Lung (tissue), 12 donors: ENCODE results near the gene NXPH1. TPM values are rescaled to one million over a fixed set of nuclear protein-coding genes. Genes with fewer than 3 reads are reported as not detected.

Experiments
- ATAC-seq: fragments of 200-7000 bp; cut with Tn5 transposase; one replicate; pipeline ENCODE4 v1.9.1; 2020; ENCODE audit warnings: moderate number of reproducible peaks; ENCODE audit not compliant: insufficient read depth, low FRiP score
- DNase-seq, 3 donors: peaks; one replicate each; pipeline ENCODE4 v3.0.0-alpha.2; 2013 to 2017
- H3K27ac ChIP-seq, 2 donors: one replicate each; pipeline ENCODE4 v1.5.1; 2013; ENCODE audit warnings: mild to moderate bottlenecking in 2 of 2, moderate library complexity in 2 of 2, control low read depth in 1 of 2, inconsistent platforms in 1 of 2, low read depth in 1 of 2, low read length in 1 of 2
- H3K27me3 ChIP-seq, 3 donors: one replicate each; pipeline ENCODE4 v1.5.1; 2013; ENCODE audit warnings: low read length in 2 of 3; ENCODE audit not compliant: control insufficient read depth in 3 of 3, insufficient read depth in 3 of 3
- H3K36me3 ChIP-seq, 4 donors: one replicate each; pipeline ENCODE4 v1.5.1; 2013; ENCODE audit warnings: low read length in 4 of 4, mild to moderate bottlenecking in 1 of 4, moderate library complexity in 1 of 4; ENCODE audit not compliant: control insufficient read depth in 4 of 4, insufficient read depth in 4 of 4
- H3K4me1 ChIP-seq, 5 donors: one replicate each; pipeline ENCODE4 v1.5.1; 2013; ENCODE audit warnings: low read length in 5 of 5, mild to moderate bottlenecking in 2 of 5, moderate library complexity in 1 of 5; ENCODE audit not compliant: control insufficient read depth in 5 of 5, insufficient read depth in 5 of 5
- H3K4me3 ChIP-seq: one replicate; pipeline ENCODE4 v1.5.1; 2013; ENCODE audit warnings: mild to moderate bottlenecking, control low read depth, moderate library complexity
- H3K9ac ChIP-seq, 2 donors: one replicate each; pipeline ENCODE4 v1.5.1; 2013; ENCODE audit warnings: low read length in 2 of 2, control low read depth in 1 of 2; ENCODE audit not compliant: insufficient read depth in 1 of 2
- H3K9me3 ChIP-seq, 4 donors: one replicate each; pipeline ENCODE4 v1.5.1; 2013; ENCODE audit warnings: low read length in 3 of 4, mild to moderate bottlenecking in 1 of 4, moderate library complexity in 1 of 4; ENCODE audit not compliant: control insufficient read depth in 4 of 4, insufficient read depth in 3 of 4
- CTCF ChIP-seq: IDR thresholded peaks from 2 replicates; pipeline ENCODE4 v1.5.1; 2012; ENCODE audit warnings: mild to moderate bottlenecking; ENCODE audit errors: control extremely low read depth, extremely low read depth
- WGBS, 2 donors: extraction: QIAGEN DNeasy Blood & Tissue Kit; methylation state at CpG; one replicate each; pipeline ENCODE4 v1.1.7; 2013; 5-methylcytosine and 5-hydroxymethylcytosine counted together
- polyA plus RNA-seq, 2 donors: library from polyadenylated mRNA; stranded (reverse); fragments of 200-250 nt; gene quantifications; one replicate each; pipeline ENCODE4 v1.2.1, GENCODE V29; 2013
- total RNA-seq, 2 donors: library from RNA; depleted of rRNA in 1 of 2; stranded (reverse); fragments of >200 nt in 1 of 2; gene quantifications; one replicate each; pipeline ENCODE4 v1.2.1, GENCODE V29; 2014 to 2021
- donor health status: control.
- donor health status: control.
- donor health status: Bipolar disorder and iron deficiency.
- donor health status: healthy.
- donor health status: DM: yes; HTN: yes; CAD: no.

The NXPH1 gene
- total and polyA plus RNA-seq, 4 donors: 0.09 to 0.17 TPM; not detected in 2

GRCh38 chr7:8490391-8491045 is 57.1 kb downstream of the NXPH1 start:
- no peak for TF ChIP-seq CTCF
- no peaks in the 10 kb centered on the region for H3K36me3 ChIP-seq
- H3K4me1 ChIP-seq: no peaks in the 10 kb centered on the region
- H3K27ac ChIP-seq: no peak overlapping the region
- WGBS, 2 donors: 65 to 67% methylated on average over 4 of the region's 4 CpGs
- no peaks in the 10 kb centered on the region for H3K27me3 ChIP-seq
- no peak overlapping the region for H3K9ac ChIP-seq
- DNase-seq (no peak), ATAC-seq (no peak)
- no peak overlapping the region for H3K4me3 ChIP-seq
- H3K9me3 ChIP-seq: peaks cover 0 to 2% (median 0%) of the 10 kb centered on the region in 4 donors

- no peaks in the 10 kb centered on the region for H3K4me1 ChIP-seq
- no peak overlapping the region for H3K27ac ChIP-seq
- H3K9me3 ChIP-seq: peaks cover 0 to 2% (median 0%) of the 10 kb centered on the region in 4 donors
- no peak for DNase-seq
- no peak for ATAC-seq
- WGBS, 2 donors: 90 to 96% methylated on average over 3 of the region's 3 CpGs
- no peak for TF ChIP-seq CTCF
- no peak overlapping the region for H3K4me3 ChIP-seq
- H3K36me3 ChIP-seq: no peaks in the 10 kb centered on the region
- H3K27me3 ChIP-seq: no peaks in the 10 kb centered on the region
- no peak overlapping the region for H3K9ac ChIP-seq
Measured at GRCh38 chr7:8491106-8491505, 57.7 kb downstream of the NXPH1 start.

- Histone ChIP-seq H3K9me3 (peaks cover 0 to 2% (median 0%) of the 10 kb centered on the region in 4 donors), H3K4me1 (no peaks in the 10 kb centered on the region), H3K27ac (no peak overlapping the region), H3K27me3 (no peaks in the 10 kb centered on the region), H3K4me3 (no peak overlapping the region), H3K36me3 (no peaks in the 10 kb centered on the region), H3K9ac (no peak overlapping the region)
- WGBS, 2 donors: 88 to 94% methylated on average over 8 of the region's 8 CpGs
- no peak for TF ChIP-seq CTCF
- DNase-seq: no peak
- no peak for ATAC-seq
Measured at GRCh38 chr7:8491544-8492489, 58.4 kb downstream of the NXPH1 start.
